Stimulated activated CD4-positive, alpha-beta T cell treated with anti-CD3 and anti-CD28 coated beads, Interleukin-1b, Interleukin-23, amount 100 ng/mL, for 48 hours (primary cell): Measurements from ENCODE around the gene SLC27A2.

Experiments
- DNase-seq: peaks from one replicate; pipeline ENCODE4 v3.0.0-alpha.2; 2020

SLC27A2 gene

DNA sequence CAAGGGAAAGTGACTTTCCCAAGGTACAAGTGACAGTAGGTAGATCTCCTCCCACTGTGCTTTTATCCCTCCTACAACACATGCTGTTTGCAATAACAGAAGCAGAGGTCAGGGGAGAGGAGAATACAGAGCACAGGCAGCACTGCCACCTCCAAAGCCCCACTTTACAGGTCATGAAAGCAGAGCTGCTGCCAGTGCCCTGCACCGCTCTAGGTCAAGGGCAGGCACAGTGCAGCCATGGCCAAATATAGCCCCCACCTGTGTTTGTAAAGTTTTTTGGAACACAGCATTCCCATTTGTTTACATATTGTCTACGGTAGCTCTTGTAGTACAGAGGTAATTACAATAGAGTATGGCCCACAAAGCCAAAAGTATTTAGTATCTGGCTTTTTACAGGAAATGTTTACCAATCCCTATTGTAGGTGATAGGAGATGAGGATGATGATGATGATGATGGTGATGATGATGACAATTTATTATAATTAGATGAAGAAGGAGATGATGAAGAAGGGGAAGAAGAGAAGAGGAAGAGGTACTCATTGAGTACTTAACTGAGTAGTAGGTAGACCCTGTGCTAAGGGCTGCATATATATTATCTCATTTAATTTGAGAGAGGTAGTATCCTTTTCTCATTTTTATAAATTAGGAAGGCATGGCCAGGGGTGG is 63.1 kb downstream of the SLC27A2 start:
- no peak for DNase-seq

DNA sequence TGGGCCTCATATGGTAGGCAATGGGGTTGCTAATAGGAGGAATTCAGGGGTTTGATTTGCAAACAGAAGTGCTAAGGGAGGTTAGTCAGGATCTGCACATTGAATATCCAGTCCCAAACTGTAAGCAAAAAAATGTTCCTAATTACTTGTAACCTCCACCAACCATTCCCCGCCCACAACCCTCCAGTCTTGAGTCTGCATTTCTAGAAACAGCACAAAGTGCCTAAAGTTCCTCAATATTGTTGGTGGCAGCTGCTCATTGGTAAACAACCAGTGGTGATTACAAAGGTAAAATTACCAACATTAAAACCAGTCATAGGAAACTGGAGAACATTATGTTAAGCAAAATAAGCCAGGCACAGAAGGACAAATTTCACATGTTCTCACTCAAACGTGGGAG is 64.6 kb downstream of the SLC27A2 start:
- DNase-seq, result no peak

DNA sequence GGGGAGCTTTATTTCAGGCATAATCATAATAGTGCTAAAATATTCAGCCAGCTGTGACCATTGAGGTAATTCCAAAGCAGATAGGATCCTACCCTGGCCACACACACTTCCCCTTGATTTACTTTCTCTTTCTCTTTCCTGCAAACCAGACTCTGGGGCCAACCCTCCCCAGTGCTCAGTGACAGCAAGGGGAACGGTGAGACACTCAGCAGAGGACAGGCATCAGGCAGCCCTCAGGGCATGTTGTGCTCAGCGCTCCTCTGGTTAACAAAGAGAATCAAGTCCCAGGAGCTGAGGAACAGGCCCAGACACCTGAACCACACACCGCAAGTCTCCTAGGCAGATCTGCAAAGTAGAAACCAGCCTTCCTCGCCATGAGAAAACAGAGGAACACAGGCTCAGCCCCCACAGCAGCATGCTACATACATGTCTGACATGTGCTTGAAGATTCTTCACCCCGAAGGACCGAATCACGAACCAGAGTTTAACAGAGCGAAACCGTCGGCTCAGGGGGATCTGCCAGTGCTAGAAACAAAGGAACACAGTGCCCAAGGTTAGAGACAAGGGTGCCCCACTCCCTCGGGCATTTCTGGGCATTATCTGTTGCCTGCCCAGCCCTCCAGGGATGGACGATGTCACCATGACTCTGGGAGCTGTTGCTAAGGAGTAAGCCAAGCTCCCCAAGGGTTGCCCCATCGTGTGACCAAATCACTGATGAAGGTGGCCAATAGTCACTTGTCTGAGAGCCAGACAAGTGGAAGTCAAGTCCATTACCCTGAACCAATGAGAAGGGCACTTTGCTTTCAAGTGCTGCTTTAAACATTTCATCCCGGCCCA is 66.0 kb downstream of the SLC27A2 start:
- peak; percentile 59 for DNase-seq

DNA sequence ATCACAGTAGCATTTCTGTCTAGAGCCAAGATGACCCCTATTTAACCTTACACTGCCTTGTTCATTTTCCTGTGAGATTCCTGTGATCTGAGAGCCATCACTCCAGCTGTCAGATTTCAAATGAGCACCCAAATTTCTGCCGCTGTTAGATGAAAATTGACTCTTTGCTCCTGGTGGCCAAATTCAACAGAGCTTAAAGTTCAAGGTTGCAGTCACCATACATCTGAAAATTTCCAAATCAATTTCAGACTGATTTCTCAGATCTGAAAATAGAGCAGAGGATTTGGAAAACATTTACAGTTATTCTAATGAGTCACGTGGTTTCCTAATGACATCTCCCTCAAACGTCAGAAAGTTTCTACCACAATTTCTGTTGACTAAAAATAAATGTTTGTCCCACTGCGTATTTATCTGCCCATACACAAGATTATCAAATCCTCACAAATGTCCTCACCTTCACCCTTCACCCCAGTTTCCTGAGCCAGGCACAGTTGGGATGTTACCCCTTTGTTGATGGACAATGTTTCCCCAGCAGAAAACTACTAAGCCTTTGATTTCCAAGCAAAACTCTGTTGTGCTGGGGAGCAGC is 67.1 kb downstream of the SLC27A2 start:
- no peak for DNase-seq

DNA sequence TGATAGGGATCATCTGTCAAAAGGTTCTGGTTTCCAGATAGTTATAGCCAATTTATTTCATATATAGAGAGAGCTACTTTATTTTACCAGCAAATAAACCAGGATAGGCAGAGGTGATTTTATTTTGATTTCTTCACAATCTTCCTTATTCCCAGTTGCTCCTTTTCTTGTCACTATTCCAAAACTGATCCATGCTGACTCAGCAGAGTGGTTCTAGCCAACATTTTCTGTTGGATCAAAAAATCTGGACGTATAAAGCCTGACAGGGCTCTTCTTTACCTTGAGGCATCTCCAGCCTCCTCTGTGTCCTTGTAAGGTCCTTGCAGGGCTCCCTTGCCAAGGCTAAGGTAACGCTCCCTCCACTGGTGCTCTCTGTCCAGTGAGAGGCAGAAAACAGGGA is 67.7 kb downstream of the SLC27A2 start:
- DNase-seq, result no peak

DNA sequence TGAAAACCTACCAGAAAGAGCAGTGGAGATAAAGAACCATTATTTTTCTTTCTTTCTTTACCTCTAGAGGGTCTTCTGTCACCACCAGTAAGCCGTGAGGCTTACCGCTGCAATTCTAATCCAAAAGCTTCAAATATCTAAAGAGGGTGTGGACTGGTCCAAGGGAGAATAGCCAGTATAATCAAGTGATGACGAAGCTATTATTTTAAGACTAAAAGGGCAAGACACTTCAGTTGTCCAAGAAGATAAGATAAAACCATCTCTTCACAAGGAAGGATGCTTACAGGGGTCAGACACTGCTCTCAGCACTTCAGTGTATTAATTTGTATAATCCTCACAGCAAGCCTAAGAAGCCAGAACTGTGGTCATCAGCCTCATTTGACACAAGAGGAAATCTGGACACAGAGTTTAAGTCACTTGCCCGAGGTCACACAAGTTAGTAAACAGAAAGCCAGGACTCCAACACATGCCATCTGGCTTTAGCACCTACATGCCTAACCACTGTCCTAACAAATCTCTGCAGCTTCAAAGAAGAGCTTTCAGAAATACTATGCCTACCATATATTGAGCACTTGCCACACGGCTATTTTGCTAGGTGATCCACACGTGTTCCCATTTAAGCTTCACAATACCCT is 68.9 kb downstream of the SLC27A2 start:
- no peak for DNase-seq

DNA sequence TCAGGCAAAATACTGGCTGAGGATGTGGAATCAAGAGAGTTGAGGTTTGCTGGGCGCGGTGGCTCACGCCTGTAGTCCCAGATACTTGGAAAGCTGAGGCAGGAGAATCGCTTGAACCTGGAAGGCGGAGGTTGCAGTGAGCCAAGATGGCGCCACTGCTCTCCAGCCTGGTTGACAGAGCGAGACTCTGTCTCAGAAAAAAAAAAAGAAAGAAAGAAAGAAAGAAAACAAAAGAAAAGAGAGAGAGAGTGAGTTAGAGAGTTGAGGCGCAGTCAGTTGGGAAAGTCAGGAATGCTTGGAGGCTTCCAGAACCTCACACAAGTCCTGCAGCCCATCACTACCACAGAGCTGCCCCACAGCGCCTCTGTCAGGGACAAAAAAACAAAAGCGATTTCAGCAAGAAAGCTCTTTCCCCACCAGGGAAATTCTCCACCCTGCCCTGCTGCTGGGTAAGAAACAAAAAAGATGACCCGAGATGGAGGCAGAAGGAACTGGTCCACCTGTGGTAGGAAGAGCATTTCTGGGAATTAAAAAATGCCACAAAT is 69.7 kb downstream of the SLC27A2 start:
- no peak for DNase-seq

DNA sequence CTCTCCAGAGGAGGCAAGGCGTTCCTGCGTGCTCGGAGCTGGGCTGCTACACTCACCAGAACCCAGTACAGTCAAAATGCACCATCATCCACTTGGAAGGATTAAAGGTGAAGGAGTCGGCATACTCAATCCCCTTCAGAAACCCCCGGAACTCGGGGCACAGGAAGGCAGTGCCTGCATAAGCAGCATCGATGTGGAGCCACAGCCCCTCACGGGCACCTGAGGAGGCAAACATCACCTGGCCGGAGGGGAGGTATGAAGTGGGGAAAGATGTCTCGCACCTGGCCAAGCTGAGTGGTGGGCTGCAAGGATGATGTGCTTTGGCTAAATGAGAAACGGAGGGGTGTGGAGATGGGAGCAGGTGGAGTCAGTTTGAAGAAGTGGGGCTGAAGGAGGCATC is 70.6 kb downstream of the SLC27A2 start:
- no peak for DNase-seq

DNA sequence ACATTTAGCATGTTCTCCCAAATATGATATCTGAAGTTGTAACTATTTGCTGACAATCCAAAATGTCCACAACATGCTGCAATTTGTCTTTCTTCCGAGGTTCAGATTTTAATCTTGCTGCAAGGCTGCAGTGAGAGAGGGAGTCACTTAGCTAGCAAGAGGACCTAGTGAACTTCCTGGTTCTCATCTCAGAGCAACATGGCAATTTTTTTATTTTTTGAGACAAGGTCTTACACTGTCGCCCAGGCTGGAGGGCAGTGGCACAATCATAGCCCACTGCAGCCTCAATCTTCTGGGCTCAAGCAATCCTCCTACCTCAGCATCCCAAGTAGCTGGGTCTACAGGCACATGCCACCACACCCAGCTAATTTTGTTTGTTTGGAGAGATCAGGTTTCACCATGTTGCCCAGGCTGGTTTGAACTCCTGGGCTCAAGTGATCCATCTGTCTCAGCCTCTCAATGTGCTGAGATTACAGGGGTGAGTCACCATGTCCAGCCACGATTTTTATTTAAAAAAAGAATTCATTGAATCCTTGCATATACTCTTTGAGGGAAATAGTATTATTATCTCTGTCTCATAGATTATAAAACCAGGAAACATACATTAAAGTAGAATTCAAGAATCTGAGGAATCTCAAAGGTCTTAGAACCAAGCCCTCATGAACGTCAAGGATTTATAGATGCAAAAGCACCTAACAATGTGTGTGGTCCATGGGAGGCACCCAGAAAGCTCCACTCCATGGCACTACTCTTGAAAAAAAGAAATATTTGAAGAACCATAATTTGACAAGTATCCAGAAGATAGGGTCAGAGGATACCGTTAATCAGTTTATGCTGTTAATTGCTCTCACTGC is 74.4 kb downstream of the SLC27A2 start:
- no peak for DNase-seq

DNA sequence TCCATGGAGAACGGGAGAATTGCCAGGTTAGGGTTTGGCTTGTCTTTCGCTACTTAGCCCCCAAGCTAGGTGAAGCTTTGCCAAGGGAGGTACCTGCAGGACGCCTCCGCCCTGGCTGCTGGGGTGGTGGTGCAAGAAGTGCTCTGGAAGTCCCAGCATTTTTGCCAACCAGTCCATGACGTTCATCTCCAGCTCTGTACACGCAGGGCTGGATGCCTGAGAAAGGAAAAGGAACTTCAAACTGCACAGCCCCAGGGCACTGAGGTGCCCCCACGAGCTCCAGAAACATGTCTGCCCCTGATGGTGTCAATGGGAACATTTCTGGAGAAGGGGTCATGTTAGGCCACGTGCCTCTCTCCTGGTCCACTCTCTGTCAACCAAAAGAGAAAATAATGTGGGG is 75.3 kb downstream of the SLC27A2 start:
- DNase-seq, result no peak

DNA sequence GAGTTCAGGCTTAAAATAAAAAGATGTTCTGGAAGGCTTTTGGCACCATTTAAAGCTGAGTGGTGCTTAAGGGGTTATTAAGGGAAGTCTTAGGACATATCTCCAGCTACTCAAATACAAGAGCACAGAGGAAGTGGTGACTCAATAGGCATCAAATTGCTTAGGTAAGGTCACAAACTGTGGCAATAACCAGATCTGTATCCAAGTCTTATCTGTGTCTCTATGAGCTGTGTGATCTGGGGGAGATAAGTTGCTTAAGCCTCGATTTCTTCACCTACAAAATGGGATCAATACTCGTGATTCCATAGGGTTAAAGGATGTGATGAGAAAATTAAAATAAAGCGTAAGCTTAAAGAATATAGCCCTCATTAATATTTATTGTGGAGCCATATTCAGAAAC is 75.9 kb downstream of the SLC27A2 start:
- DNase-seq, result no peak

DNA sequence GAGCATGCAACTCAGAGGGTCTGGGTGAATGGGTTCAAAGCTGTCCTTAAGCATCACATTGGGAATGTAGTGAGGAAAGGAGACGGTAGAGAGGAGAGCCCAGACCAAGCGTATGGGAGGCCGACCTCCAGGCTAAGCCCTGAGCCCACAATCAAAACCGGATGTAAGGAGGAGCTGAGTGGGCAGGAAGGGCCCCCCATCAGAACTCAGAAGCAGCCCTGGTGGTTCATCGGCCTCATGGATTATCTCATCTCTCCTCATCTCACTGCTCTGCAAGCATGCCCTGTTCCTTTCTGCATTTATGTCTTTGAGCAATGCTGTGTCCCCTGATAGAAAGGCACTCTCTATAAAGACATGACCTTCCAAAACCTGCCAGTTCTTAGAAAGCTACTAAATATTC is 77.3 kb downstream of the SLC27A2 start:
- DNase-seq, result no peak

DNA sequence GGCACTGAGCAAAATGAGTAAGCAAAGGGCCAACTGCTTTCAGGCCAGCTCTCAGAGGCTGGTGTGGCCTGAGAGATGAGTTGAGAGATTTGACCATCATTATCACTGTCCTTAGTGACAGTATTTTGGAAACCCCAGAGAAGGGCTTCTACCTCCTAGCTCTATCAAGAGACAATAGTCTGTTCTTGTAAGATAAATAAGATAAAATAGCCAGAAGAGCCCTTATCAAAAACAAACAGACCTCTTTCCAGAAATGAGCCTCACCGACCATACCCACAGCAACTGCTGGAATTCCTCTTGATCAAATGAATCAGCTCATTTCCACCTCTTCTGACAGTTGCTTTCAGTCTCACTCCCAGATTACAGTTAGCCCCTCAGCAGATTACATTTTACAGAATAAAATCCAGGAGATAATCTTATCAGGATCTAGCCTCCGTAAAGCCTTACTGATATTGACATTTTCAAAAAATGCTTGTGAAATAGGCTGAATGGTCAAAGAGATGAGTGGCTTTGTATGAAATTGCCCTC is 79.0 kb downstream of the SLC27A2 start:
- no peak for DNase-seq

DNA sequence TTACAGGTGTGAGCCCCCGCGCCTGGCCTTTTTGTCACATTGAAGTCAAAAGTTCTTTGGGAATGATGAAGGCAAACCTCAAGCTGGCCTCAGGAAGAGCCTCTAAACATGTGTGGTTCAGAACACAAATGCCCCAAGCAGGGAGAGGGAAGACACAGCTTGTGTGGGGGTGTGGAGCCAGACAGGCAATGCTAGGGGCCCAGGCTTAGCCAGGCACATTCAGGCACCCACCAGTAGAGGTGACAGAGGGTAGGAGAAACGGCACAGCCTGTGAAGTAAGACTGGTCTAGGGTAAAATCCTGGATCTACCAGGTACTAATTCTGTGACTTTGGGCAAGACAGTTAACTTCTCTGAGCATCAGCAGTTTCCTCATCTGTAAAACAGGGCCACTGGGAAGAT is 80.0 kb downstream of the SLC27A2 start:
- peak; percentile 40 for DNase-seq

DNA sequence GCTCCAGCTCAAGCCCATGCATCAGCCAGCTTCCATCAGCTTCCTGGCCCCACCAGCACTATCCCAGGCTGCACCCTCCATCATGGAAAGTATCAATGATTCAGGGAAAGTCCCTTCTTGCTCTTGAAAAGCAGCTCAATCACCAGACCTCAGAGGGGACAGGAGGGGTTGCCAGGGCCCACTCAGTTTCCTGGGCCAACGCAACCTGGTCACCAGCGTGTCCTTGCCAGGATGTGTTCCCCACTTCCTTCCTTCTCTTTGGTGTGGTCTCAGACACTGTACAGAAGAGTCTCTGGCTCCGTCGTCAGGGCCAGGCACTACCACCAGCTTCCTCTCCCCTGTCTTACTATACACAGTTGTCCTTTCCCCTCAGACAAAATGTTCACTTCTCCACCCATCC is 80.5 kb downstream of the SLC27A2 start:
- peak; percentile 62 for DNase-seq

DNA sequence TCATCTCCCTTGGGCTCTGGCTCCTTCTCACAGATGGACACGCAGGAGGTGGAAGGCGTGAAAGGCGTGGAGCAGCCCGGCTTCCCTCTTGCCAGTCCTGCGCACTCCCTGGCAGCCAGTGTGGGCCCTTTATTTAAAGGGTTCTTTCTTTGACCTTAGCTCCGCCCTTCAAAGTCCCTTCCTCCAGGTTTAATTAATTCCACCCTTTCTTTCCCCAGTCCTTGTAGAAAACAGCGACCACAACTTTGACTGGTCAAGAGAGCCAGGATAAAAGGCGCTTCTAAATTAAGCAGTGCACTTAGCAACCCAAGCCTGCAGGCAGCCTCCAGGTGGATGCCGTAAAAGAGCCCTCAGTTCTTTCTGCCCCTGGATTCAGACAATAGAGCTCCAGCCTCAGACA is 83.6 kb downstream of the SLC27A2 start, which contains the start of gene HDC:
Gene HDC (minus strand): TSS at position 107 of the 400 bp plus-strand sequence. CDS start 103 bp downstream, at position 4.
- DNase-seq, result no peak

DNA sequence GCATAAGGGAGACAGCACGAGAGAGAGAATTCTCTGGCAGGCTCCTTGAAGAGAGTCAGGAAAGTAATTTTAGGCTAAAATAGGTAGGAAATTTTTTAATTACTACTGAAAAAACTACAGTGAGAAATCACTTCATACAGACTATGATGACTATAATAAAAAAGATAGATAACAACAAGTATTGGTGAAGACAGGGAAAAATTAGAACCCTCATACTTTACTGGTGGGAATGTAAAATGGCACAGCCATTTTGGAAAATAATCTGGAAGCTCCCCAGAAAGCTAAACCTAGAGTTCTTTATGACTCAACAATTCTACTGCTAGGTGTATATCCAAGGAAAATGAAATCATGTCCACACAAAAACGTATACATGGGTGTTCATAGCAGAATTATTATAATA is 85.6 kb downstream of the SLC27A2 start:
- DNase-seq, result no peak

DNA sequence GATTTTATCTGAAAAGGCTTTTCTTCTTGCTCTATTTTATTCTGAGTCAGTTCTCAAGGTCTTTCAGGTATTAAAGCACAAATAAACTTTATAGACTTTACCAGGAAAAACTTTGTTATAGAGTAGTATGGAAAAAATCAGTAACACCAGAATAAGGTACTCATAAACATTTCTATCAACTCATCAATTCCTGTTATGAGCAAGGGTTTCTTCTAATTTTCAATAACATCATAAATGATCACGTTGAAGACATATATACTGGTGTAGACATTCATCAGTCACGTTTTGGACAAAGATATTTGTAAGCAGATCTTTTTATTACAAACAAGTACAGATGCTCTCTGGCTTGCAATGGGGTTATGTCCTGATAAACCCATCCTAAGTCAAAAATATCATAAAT is 93.1 kb downstream of the SLC27A2 start:
- DNase-seq, result no peak

DNA sequence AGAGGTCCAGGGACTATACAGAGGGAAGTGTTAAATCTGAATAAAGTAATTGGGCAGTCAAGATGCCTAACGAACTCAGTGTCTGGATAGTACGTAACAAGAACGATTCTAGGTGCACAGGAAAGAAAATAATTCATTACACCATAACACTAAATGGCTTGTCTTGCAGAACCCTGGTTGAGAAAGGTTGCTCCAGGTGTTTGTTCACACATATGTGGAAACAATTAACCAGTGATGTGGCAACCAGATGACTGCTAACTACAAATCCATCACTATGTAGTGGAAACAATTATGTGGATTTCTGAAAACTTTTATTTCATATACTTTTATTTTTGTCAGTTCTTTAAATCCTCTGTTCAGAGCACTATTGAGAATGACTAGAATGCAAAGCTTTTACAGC is 93.9 kb downstream of the SLC27A2 start:
- no peak for DNase-seq

DNA sequence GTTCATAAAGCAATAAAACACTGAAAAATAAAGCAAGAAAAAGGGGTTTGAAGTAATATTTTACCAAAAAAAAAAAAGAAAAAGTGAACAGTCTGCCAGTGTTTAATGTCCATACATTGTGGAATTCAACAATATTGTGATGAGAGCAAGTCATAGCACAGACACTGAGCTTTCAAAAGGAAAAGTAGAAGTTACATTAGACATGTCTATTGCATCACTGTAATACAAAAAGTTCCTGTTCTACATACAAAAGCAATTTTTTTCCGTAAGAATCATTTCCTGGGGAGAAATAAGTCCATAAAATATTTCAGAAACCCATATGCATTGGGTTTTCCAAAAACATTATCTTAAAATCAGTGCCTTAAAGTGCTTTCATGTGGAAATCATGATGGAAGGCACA is 95.4 kb downstream of the SLC27A2 start:
- DNase-seq, result no peak

DNA sequence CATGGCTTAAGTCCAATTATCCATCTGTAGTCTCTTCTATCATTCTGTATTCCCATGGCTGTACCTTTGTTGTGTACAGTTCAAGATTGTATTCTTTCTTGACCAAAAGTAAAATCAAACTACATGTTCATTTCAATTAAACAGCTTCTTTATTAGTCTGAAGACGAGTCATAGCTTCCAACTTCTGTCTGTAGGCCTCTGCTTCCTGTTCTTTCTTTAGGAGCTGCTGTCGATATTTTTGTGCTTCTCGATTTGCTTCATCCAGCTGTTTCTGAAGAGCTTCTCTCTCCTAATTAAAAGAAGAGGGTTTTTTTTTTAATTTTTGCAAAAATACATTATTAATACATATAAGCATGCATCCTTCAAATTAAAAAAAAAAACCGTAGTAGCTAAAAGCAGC is 96.5 kb downstream of the SLC27A2 start:
- no peak for DNase-seq

DNA sequence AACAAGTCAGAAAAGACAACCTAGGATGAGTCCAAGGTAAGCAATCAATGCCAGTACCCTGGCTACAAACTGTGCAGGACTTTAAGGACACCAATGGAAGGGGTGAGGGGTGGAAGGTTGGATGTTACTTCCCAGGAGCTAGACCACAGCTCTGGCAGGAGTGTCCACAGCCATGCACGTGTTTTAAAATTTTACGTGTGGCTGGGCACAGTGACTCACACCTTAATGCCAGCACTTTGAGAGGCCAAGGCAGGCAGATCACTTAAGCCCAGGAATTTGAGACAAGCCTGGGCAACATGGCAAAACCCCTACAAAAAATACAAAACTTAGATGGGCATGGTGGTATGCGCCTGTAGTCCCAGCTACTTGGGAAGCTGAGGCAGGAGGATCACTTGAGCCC is 98.3 kb downstream of the SLC27A2 start:
- DNase-seq, result no peak
